Muscle layer of duodenum (tissue), 2 donors: ENCODE data around the gene NHERF1.

Source experiments
- H3K27ac ChIP-seq: one replicate; pipeline ENCODE4 v1.7.0; 2013; ENCODE audit warnings: mild to moderate bottlenecking, low read length
- H3K27me3 ChIP-seq: one replicate; pipeline ENCODE4 v1.7.0; 2013; ENCODE audit warnings: low read depth, mild to moderate bottlenecking, control low read depth, low read length
- H3K36me3 ChIP-seq, 2 donors: one replicate each; pipeline ENCODE4 v1.7.0; 2013; ENCODE audit warnings: low read length in 2 of 2, control low read depth in 1 of 2, mild to moderate bottlenecking in 1 of 2; ENCODE audit not compliant: insufficient read depth in 2 of 2, control insufficient read depth in 1 of 2
- H3K4me1 ChIP-seq, 2 donors: one replicate each; pipeline ENCODE4 v1.7.0; 2013; ENCODE audit warnings: low read length in 2 of 2, mild to moderate bottlenecking in 2 of 2, control low read depth in 1 of 2, moderate library complexity in 1 of 2; ENCODE audit not compliant: insufficient read depth in 2 of 2, control insufficient read depth in 1 of 2
- H3K4me3 ChIP-seq, 2 donors: one replicate each; pipeline ENCODE4 v1.7.0; 2013; ENCODE audit warnings: low read length in 2 of 2, low read depth in 1 of 2, mild to moderate bottlenecking in 1 of 2
- H3K9me3 ChIP-seq, 2 donors: one replicate each; pipeline ENCODE4 v1.7.0; 2013; ENCODE audit warnings: low read length in 2 of 2, control low read depth in 1 of 2, mild to moderate bottlenecking in 1 of 2; ENCODE audit not compliant: control insufficient read depth in 1 of 2
- donor health status: healthy.

NHERF1 gene

GRCh38 chr17:74754832-74755231 is 6.4 kb downstream of the NHERF1 start:
- H3K4me1 ChIP-seq = peaks cover 22 to 28% of the 10 kb centered on the region in 2 donors
- H3K36me3 ChIP-seq = no peaks in the 10 kb centered on the region
- no peak overlapping the region for H3K27ac ChIP-seq
- H3K4me3 ChIP-seq = no peak overlapping the region
- H3K9me3 ChIP-seq = no peaks in the 10 kb centered on the region
- no peaks in the 10 kb centered on the region for H3K27me3 ChIP-seq

GRCh38 chr17:74755533-74755932 is 7.1 kb downstream of the NHERF1 start:
- Histone ChIP-seq H3K4me1 (peaks cover 24 to 25% of the 10 kb centered on the region in 2 donors), H3K27me3 (no peaks in the 10 kb centered on the region), H3K9me3 (no peaks in the 10 kb centered on the region), H3K27ac (no peak overlapping the region), H3K36me3 (no peaks in the 10 kb centered on the region), H3K4me3 (no peak overlapping the region)

GRCh38 chr17:74756891-74757290 is 8.5 kb downstream of the NHERF1 start:
- Histone ChIP-seq H3K36me3 (no peaks in the 10 kb centered on the region), H3K4me3 (no peak overlapping the region), H3K9me3 (no peaks in the 10 kb centered on the region), H3K27me3 (no peaks in the 10 kb centered on the region), H3K4me1 (peaks cover 24 to 27% of the 10 kb centered on the region in 2 donors), H3K27ac (no peak overlapping the region)

- no peaks in the 10 kb centered on the region for H3K36me3 ChIP-seq
- peak overlapping the region; percentile 45 for H3K27ac ChIP-seq
- H3K4me1 ChIP-seq = peaks cover 24 to 27% of the 10 kb centered on the region in 2 donors
- H3K27me3 ChIP-seq = no peaks in the 10 kb centered on the region
- H3K4me3 ChIP-seq = no peak overlapping the region
- no peaks in the 10 kb centered on the region for H3K9me3 ChIP-seq
Observed at GRCh38 chr17:74757502-74757901, 9.1 kb downstream of the NHERF1 start.

- Histone ChIP-seq H3K27me3 (no peaks in the 10 kb centered on the region), H3K4me1 (peaks cover 24 to 30% of the 10 kb centered on the region in 2 donors), H3K9me3 (no peaks in the 10 kb centered on the region), H3K36me3 (no peaks in the 10 kb centered on the region), H3K27ac (peak overlapping the region; percentile 45), H3K4me3 (peak overlapping the region in 1 of 2 donors; percentile 9)
Observed at GRCh38 chr17:74757931-74758847, 9.8 kb downstream of the NHERF1 start.

- peaks cover 24 to 30% of the 10 kb centered on the region in 2 donors for H3K4me1 ChIP-seq
- no peaks in the 10 kb centered on the region for H3K27me3 ChIP-seq
- H3K9me3 ChIP-seq = no peaks in the 10 kb centered on the region
- H3K36me3 ChIP-seq = no peaks in the 10 kb centered on the region
- no peak overlapping the region for H3K27ac ChIP-seq
- peak overlapping the region in 1 of 2 donors; percentile 13 for H3K4me3 ChIP-seq
Observed at GRCh38 chr17:74758848-74759168, 10.4 kb downstream of the NHERF1 start.

GRCh38 chr17:74759243-74759801 is 10.9 kb downstream of the NHERF1 start:
- Histone ChIP-seq H3K27me3 (no peaks in the 10 kb centered on the region), H3K27ac (no peak overlapping the region), H3K36me3 (no peaks in the 10 kb centered on the region), H3K4me1 (peaks cover 24 to 30% of the 10 kb centered on the region in 2 donors), H3K4me3 (peak overlapping the region in 1 of 2 donors; percentile 13), H3K9me3 (no peaks in the 10 kb centered on the region)

- no peaks in the 10 kb centered on the region for H3K27me3 ChIP-seq
- H3K9me3 ChIP-seq = no peaks in the 10 kb centered on the region
- peak overlapping the region; percentile 31 for H3K27ac ChIP-seq
- peaks cover 24 to 30% of the 10 kb centered on the region in 2 donors for H3K4me1 ChIP-seq
- H3K36me3 ChIP-seq = no peaks in the 10 kb centered on the region
- no peak overlapping the region for H3K4me3 ChIP-seq
Observed at GRCh38 chr17:74759941-74760340, 11.5 kb downstream of the NHERF1 start.

- no peaks in the 10 kb centered on the region for H3K9me3 ChIP-seq
- no peak overlapping the region for H3K4me3 ChIP-seq
- H3K27me3 ChIP-seq = no peaks in the 10 kb centered on the region
- peaks cover 24 to 30% of the 10 kb centered on the region in 2 donors for H3K4me1 ChIP-seq
- H3K36me3 ChIP-seq = no peaks in the 10 kb centered on the region
- H3K27ac ChIP-seq = no peak overlapping the region
Observed at GRCh38 chr17:74760404-74761105, 12.1 kb downstream of the NHERF1 start.

- H3K36me3 ChIP-seq = no peaks in the 10 kb centered on the region
- H3K4me1 ChIP-seq = peaks cover 24 to 30% of the 10 kb centered on the region in 2 donors
- no peaks in the 10 kb centered on the region for H3K27me3 ChIP-seq
- no peak overlapping the region for H3K27ac ChIP-seq
- no peak overlapping the region for H3K4me3 ChIP-seq
- no peaks in the 10 kb centered on the region for H3K9me3 ChIP-seq
Observed at GRCh38 chr17:74761419-74761818, 13.0 kb downstream of the NHERF1 start.

GRCh38 chr17:74761931-74762330 is 13.5 kb downstream of the NHERF1 start:
- no peaks in the 10 kb centered on the region for H3K36me3 ChIP-seq
- no peak overlapping the region for H3K4me3 ChIP-seq
- H3K4me1 ChIP-seq = peaks cover 21 to 30% of the 10 kb centered on the region in 2 donors
- H3K9me3 ChIP-seq = no peaks in the 10 kb centered on the region
- H3K27me3 ChIP-seq = no peaks in the 10 kb centered on the region
- H3K27ac ChIP-seq = no peak overlapping the region
